Effector memory CD8-positive, alpha-beta T cell (primary cell): ENCODE measurements around the gene KIF22.

Source experiments
- ATAC-seq: fragments of 150-1000 bp; cut with Tn5 transposase; replicated peaks from 2 replicates; pipeline ENCODE4 v1.10.0; 2021; ENCODE audit warnings: mild to moderate bottlenecking, moderate library complexity
- DNase-seq, 3 experiments: peaks; one replicate each; pipeline ENCODE4 v3.0.0; 2021
- H3K27ac Mint-ChIP-seq, 2 donors: one replicate each; pipeline ENCODE4 v1.8.0; 2022; ENCODE audit warnings: mild to moderate bottlenecking in 2 of 2, mixed read lengths in 2 of 2, moderate library complexity in 2 of 2
- H3K27me3 Mint-ChIP-seq, 2 donors: one replicate each; pipeline ENCODE4 v1.8.0; 2022; ENCODE audit warnings: mixed read lengths in 2 of 2
- H3K36me3 Mint-ChIP-seq: one replicate; pipeline ENCODE4 v1.8.0; 2022; ENCODE audit warnings: mild to moderate bottlenecking, moderate library complexity, mixed read lengths; ENCODE audit not compliant: insufficient read depth
- H3K4me1 Mint-ChIP-seq, 2 donors: one replicate each; pipeline ENCODE4 v1.8.0; 2022; ENCODE audit warnings: low read depth in 2 of 2, mixed read lengths in 2 of 2
- H3K4me3 Mint-ChIP-seq, 2 donors: one replicate each; pipeline ENCODE4 v1.8.0; 2022; ENCODE audit warnings: mild to moderate bottlenecking in 2 of 2, mixed read lengths in 2 of 2, moderate library complexity in 2 of 2
- H3K9me3 Mint-ChIP-seq, 2 donors: one replicate each; pipeline ENCODE4 v1.8.0; 2022; ENCODE audit warnings: mixed read lengths in 2 of 2

Gene KIF22

GRCh38 chr16:29809850-29810698, 19.5 kb downstream of the KIF22 start:
- H3K9me3 Mint-ChIP-seq = no peaks in the 10 kb centered on the region
- peak overlapping the region; percentile 83 to 95 for H3K4me3 Mint-ChIP-seq
- no peaks in the 10 kb centered on the region for H3K27me3 Mint-ChIP-seq
- peak; percentile 63 to 65 (median 63) for DNase-seq
- peak overlapping the region; percentile 91 to 94 for H3K27ac Mint-ChIP-seq
- ATAC-seq = no peak
- H3K4me1 Mint-ChIP-seq = peaks cover 45 to 53% of the 10 kb centered on the region in 2 donors
- peaks cover 64% of the 10 kb centered on the region for H3K36me3 Mint-ChIP-seq

- no peaks in the 10 kb centered on the region for H3K27me3 Mint-ChIP-seq
- peaks cover 48 to 55% of the 10 kb centered on the region in 2 donors for H3K4me1 Mint-ChIP-seq
- DNase-seq (no peak), ATAC-seq (no peak)
- H3K9me3 Mint-ChIP-seq = no peaks in the 10 kb centered on the region
- H3K4me3 Mint-ChIP-seq = peak overlapping the region; percentile 83 to 95
- H3K36me3 Mint-ChIP-seq = peaks cover 64% of the 10 kb centered on the region
- peak overlapping the region; percentile 91 to 94 for H3K27ac Mint-ChIP-seq
These were observed 20.2 kb downstream of the KIF22 start for GRCh38 chr16:29810699-29811169.

GRCh38 chr16:29811170-29811895, 20.8 kb downstream of the KIF22 start:
- no peaks in the 10 kb centered on the region for H3K27me3 Mint-ChIP-seq
- peak overlapping the region; percentile 91 to 94 for H3K27ac Mint-ChIP-seq
- peaks cover 66% of the 10 kb centered on the region for H3K36me3 Mint-ChIP-seq
- peak; percentile 57 to 65 (median 61) for DNase-seq
- H3K9me3 Mint-ChIP-seq = no peaks in the 10 kb centered on the region
- H3K4me1 Mint-ChIP-seq = peaks cover 52 to 58% of the 10 kb centered on the region in 2 donors
- H3K4me3 Mint-ChIP-seq = peak overlapping the region; percentile 83 to 95
- ATAC-seq = peak; percentile 21

- Mint-ChIP-seq H3K27me3 (no peaks in the 10 kb centered on the region), H3K9me3 (no peaks in the 10 kb centered on the region), H3K4me1 (peaks cover 60 to 64% of the 10 kb centered on the region in 2 donors), H3K4me3 (peak within 1 kb of the TSS; percentile 83 to 95), H3K36me3 (peaks cover 70% of the 10 kb centered on the region), H3K27ac (peak within 1 kb of the TSS; percentile 91 to 94)
- ATAC-seq (no peak), DNase-seq (peak in 1 of 3 experiments; percentile 23)
These were observed 21.5 kb downstream of the KIF22 start, which contains the start of gene PRRT2 for GRCh38 chr16:29811896-29812665. Gene PRRT2 (plus strand): TSS chr16:29812193. CDS start chr16:29813055, 862 bp downstream.

- H3K27ac Mint-ChIP-seq = peak overlapping the region in 1 of 2 donors; percentile 21
- H3K36me3 Mint-ChIP-seq = peaks cover 68% of the 10 kb centered on the region
- peaks cover 58 to 63% of the 10 kb centered on the region in 2 donors for H3K4me1 Mint-ChIP-seq
- H3K9me3 Mint-ChIP-seq = no peaks in the 10 kb centered on the region
- peak overlapping the region; percentile 83 to 95 for H3K4me3 Mint-ChIP-seq
- ATAC-seq (no peak), DNase-seq (no peak)
- no peaks in the 10 kb centered on the region for H3K27me3 Mint-ChIP-seq
These were observed 22.4 kb downstream of the KIF22 start for GRCh38 chr16:29812754-29813643.

GRCh38 chr16:29813644-29814562, 23.4 kb downstream of the KIF22 start:
- no peaks in the 10 kb centered on the region for H3K27me3 Mint-ChIP-seq
- no peak for ATAC-seq
- peaks cover 57 to 63% of the 10 kb centered on the region in 2 donors for H3K4me1 Mint-ChIP-seq
- DNase-seq = no peak
- H3K9me3 Mint-ChIP-seq = no peaks in the 10 kb centered on the region
- H3K36me3 Mint-ChIP-seq = peaks cover 68% of the 10 kb centered on the region
- H3K4me3 Mint-ChIP-seq = peak overlapping the region; percentile 91 to 93
- H3K27ac Mint-ChIP-seq = peak overlapping the region in 1 of 2 donors; percentile 67

GRCh38 chr16:29814592-29814991, 24.0 kb downstream of the KIF22 start:
- Mint-ChIP-seq H3K9me3 (no peaks in the 10 kb centered on the region), H3K27me3 (no peaks in the 10 kb centered on the region), H3K27ac (peak overlapping the region; percentile 63 to 67), H3K36me3 (peaks cover 71% of the 10 kb centered on the region), H3K4me1 (peaks cover 60 to 66% of the 10 kb centered on the region in 2 donors), H3K4me3 (peak overlapping the region; percentile 91 to 93)
- DNase-seq (no peak), ATAC-seq (no peak)

GRCh38 chr16:29815032-29815721, 24.6 kb downstream of the KIF22 start:
- Mint-ChIP-seq H3K4me3 (peak overlapping the region; percentile 91 to 93), H3K36me3 (peaks cover 71% of the 10 kb centered on the region), H3K4me1 (peaks cover 62 to 67% of the 10 kb centered on the region in 2 donors), H3K27ac (peak overlapping the region; percentile 63 to 95), H3K27me3 (no peaks in the 10 kb centered on the region), H3K9me3 (no peaks in the 10 kb centered on the region)
- DNase-seq = no peak
- ATAC-seq = peak; percentile 6

- no peaks in the 10 kb centered on the region for H3K9me3 Mint-ChIP-seq
- ATAC-seq (peak; percentile 74), DNase-seq (peak; percentile 97 to 99 (median 99))
- H3K27me3 Mint-ChIP-seq = no peaks in the 10 kb centered on the region
- H3K4me1 Mint-ChIP-seq = peaks cover 62 to 67% of the 10 kb centered on the region in 2 donors
- peak within 1 kb of the TSS; percentile 91 to 93 for H3K4me3 Mint-ChIP-seq
- H3K36me3 Mint-ChIP-seq = peaks cover 68% of the 10 kb centered on the region
- peak within 1 kb of the TSS; percentile 63 to 95 for H3K27ac Mint-ChIP-seq
These were observed 25.5 kb downstream of the KIF22 start, which contains the start of gene PAGR1 for GRCh38 chr16:29815793-29816693. Gene PAGR1 (plus strand): TSS chr16:29816152. CDS start chr16:29816526, 374 bp downstream.

GRCh38 chr16:29816694-29817441, 26.3 kb downstream of the KIF22 start:
- Mint-ChIP-seq H3K27me3 (no peaks in the 10 kb centered on the region), H3K4me3 (peak overlapping the region; percentile 91 to 93), H3K27ac (peak overlapping the region; percentile 63 to 95), H3K9me3 (no peaks in the 10 kb centered on the region), H3K4me1 (peaks cover 65% of the 10 kb centered on the region in 2 donors), H3K36me3 (peaks cover 62% of the 10 kb centered on the region)
- ATAC-seq (peak; percentile 21), DNase-seq (peak in 1 of 3 experiments; percentile 37)
